NCI-H187 (cell line): ENCODE results near the gene DOCK1.

Experiments used
- DNase-seq, 2 experiments: peaks; one replicate each; lab custom pipeline; 2025; lab: John Stamatoyannopoulos, UW

Gene DOCK1

GRCh38 chr10:127402596-127403409, 497.6 kb downstream of the DOCK1 start:
- DNase-seq = no peak

DNA sequence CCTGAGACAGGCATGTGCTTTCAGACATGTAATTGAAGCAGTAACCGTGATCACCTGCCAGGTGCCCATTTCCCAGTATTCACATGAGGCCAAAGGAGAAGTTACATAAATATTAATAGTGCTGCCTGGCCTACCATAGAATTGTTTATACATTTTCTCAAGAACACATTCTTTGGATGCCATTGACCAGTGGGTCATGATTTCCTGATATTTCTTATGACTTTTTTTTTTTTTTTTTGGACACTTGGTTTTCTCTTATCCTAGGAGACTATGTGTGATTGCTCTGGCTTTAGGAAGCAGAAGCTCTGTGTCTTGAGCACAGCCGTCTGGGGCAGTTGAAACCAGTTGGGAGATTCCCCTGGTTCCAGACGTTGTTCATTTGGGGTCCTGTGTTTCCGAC, 500.0 kb downstream of the DOCK1 start:
- no peak for DNase-seq

GRCh38 chr10:127406018-127406550, 500.9 kb downstream of the DOCK1 start:
- DNase-seq = no peak

GRCh38 chr10:127407551-127407950, 502.3 kb downstream of the DOCK1 start:
- DNase-seq = no peak

DNA sequence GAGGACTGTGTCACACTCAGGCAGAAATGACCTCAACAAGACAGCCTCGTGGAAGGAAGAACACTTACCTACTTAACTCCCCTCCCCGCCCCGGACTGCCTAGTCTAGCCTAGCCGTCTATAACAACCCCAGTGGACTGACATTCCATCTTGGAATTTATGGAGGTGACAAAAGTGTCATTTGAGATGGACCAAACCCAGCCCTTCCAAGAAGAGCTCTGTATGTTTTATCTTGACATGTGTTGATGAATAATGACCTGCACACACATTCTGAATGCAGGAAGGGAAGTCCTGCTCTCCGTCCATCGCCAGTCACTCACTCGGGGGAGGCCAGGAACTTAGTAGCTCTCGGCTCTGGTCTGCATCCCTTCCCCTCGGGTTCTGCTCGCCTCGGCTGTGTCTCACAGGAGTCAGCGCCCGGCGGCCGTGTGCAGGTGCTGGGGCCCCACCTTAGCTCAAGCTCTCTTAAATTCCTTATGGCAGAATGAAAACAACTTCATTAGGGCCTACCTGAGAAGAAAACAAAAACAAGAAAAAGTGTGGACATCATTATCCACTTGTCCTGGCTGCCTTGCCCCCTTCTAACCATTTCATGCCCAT, 503.0 kb downstream of the DOCK1 start:
- DNase-seq = no peak

- DNase-seq = no peak
These were observed 503.5 kb downstream of the DOCK1 start for GRCh38 chr10:127408733-127409132.

DNA sequence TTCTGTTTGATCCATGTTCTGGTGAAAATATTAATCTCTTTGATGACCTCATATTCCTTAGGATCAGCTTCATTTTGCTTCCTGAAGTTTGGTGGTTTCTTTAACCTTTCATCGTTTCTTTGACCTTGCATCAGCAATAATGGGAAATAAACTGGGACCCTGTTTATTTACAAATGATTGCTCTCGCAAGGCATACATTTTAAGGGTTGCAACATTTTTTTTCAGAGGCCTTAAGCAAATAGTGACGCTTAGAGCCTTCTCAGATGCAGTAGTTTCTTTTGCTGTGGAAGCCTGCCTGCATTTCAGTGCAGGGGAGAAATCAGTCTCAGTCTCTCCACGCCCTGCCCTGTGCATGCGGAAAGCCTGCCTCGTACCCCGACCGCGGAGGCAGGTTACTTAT, 504.8 kb downstream of the DOCK1 start:
- DNase-seq = no peak

DNA sequence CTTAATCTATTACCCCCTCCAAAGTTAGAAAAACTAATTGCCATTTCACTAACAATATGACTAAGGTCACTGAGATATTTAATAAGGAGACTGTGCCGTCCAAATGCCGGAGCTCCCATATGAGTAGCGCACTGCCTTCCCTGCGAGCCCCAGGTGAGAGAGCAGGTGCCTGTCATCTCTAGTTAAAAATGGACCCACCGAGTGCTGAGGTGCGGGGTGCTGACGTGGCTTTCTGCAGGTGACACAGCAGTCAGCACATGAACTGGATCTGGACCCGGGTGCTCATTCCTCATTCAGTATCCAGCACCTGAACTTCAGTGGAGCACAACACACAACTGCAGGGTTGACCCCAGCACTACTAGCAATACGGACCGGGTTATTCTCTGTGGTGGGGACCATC, 505.8 kb downstream of the DOCK1 start:
- DNase-seq = no peak

DNA sequence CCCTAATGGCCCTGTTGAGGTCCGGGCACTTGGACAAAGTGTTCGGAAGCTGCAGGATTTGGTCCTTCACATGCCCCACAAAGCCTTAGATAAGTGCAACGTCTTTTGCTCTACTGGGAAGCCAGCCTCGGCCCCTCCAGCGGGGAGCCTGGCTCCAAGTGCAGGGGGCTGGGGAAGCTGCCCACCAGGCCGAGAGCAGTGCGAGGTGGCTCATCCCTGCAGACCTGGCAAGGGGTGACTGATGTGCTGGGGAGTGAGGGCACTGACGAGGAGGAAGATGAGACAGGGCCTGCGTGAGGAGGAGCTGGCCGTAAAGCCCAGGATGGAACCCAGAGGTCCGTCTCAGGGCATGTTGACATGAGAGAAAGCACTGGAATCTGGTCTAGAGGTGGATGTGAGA, 508.1 kb downstream of the DOCK1 start:
- no peak for DNase-seq

- no peak for DNase-seq
These were observed 508.8 kb downstream of the DOCK1 start for GRCh38 chr10:127414024-127414423.

GRCh38 chr10:127415116-127415515, 509.9 kb downstream of the DOCK1 start:
- DNase-seq = no peak

- no peak for DNase-seq
These were observed 510.8 kb downstream of the DOCK1 start for GRCh38 chr10:127415901-127416581.

DNA sequence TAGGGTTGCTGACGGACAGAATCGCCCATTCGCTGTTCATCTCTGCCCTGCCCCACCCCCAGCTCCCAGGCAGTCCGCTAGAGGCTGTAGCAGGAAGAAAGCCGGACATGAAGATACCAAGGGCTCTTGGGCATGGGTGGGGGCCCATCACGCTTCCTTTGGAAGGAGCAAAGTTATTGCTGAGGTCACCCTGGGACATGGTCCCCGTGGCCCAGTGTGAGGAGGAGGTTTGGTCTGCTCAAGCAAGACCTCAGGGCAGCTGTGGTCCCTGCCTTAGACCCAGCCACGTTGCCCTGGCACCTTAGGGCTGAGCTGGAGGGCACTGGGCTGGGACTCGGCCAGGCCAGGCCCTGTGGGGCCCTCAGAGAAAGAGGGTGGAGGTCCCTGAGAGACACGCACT, 511.8 kb downstream of the DOCK1 start:
- no peak for DNase-seq

DNA sequence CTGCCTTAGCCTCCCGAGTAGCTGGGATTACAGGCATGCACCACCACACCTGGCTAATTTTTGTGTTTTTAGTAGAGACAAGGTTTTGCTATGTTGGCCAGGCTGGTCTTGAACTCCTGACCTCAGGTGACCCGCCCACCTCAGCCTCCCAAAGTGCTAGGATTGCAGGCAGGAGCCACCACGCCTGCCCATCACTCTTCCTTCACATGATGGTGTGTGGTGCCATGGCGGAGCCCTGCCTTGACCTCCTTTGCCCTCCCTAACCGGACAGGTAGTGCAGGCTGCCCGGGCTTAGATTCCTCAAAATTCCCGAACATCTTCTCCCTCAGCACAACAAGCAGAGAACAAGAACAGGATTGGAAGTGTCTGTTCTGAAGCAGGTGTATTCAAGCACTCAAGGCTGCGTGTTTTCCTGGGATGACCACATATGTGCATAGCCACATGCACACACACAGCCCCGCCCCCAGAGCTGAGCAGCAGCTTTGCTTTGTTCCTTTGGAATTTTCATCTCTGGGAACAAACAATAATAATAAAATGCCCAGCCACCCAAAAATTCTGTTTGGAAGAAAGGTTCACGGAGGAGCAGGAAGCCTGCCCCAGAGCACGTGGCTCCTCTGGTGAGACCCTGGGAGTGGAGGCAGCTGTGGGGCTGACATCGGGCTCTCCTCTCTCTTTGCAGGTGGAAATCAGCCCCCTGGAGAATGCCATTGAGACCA, 512.6 kb downstream of the DOCK1 start:
- DNase-seq = no peak

DNA sequence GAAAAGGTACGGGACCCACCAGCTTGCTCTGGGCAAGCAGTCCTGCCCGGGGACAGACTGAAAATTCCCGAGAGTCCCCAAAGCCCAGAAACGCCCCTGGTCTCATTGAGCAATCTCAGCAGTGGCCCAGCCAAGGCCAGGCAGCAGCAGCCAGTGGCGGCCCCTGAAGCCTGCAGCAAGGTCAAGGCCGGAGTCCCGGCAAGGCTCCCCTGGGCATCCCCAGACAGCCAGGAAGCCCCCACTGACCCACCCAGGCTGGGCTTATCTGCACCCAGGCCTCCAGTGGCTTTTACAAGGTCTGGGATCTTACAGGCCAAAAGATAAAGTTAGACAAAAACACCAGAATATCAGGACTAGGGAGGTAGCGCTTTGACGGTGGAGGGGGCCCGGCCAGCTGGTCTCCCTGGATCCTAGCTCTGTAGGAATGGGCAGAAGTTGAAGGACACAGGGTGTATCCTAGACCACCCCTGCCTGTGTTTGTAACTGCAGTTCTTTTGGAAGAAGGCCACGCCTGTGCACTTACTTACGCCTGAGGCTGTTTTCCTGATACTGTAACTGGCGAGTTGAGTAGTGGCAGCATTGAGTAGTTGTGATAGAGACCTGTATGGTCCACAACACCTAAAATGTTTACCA, 513.4 kb downstream of the DOCK1 start:
- DNase-seq = no peak

- DNase-seq = no peak
These were observed 515.0 kb downstream of the DOCK1 start for GRCh38 chr10:127420138-127420684.

DNA sequence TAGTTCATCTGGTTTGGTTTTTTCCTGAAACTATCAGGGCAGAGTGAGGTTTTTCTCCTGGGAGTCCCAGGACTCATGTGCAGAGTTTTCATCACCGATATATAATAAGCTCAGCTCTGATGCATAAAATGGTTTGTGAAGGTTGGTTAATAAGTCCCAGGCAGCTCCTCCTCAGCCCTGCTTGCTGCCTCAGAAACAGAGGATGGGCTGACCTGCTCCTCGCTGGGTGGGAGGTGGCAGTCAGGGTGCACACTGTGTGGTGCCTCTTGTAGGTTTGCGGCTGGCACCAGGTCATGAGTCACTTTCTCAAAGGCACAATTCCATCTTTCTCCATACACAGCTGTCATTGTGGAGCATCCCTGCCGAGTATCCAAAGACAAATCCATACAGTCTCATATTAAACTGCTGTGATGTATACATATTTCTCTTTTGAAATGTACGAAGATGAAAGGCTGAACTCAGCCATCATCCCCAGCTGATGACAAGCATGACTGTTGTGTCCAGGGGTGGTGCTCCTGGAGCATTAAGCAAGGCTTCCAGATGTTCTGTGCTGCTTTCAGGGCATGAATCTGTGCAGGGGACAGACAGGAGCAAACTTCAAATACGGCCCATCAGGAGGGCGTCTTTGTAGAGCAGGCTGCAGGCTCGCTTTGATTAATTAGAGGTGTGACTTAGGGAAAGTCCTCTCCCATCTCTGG, 518.1 kb downstream of the DOCK1 start:
- DNase-seq = no peak

DNA sequence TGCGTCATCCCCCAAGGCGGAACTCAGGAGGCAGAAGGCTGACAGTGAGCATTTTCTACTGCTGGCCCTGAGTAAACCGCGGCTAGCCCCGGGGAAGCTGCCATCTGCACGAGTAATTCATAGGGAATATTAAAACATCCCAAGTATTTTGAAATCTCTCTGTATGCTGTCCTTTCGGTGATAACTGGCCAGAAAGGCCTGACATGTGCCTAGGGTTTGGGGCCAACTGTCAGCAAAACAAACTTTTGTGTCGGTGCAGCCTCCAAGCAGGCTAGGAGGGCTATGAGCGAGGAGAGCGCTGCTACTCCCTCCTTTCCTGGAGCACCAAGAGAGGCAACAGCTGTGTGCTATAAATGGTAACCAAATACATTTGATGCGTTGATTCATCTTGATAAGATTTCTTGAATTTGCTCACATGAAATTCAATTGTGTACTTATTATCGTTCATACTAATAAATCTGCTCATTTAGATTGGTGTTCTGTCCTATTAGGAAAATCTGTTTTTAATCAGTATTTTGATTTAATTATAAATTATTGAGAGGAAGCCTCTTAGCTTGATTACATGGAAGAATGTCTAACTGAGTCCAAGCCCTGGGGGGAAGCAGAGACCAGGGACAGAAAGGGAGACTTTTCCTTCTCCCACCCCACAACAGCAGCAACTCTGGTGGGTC, 519.5 kb downstream of the DOCK1 start:
- no peak for DNase-seq

DNA sequence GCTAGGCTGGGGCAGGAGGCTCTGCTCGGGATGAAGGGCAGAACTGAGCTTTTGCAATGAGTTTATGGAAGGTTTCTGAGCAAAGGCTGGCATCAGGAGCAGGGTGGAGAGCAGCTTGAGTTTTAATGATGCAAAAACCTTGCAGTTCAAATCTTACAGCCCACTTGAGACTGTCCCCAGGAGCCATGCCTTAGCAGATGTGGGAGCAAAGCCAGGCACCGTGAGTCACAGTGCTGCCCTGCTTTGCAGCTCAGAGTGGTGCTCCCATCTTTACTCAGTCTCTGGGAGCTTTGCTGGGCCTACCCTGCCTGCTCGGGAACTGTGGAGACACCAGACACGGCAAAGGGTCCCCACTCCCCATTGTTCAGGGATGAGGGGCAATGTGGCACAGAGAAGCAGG, 521.5 kb downstream of the DOCK1 start:
- no peak for DNase-seq

DNA sequence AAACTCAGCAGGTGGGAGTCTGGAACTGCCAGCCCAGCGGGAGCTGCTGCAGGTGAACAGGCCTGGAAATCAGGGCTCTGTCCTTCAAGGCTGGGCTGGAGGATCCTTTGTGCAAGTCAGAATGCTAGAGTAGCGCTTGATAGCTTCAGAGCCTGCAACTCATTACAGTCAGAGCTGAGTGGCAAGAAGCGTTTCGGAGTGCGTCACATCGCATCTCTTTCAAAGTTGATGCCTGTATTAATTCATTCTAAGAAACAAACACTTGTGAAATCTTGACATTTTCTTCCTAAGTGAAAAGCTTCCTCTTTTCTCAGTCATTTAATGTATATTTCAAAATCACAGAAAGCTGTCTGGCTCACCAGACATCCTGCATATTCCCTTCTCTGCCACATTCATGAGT, 522.7 kb downstream of the DOCK1 start:
- no peak for DNase-seq
